ENCODE results near the gene OR6T1. TPM values are rescaled to one million over a fixed set of nuclear protein-coding genes. Genes with fewer than 3 reads are reported as not detected.

Gene OR6T1
- total RNA-seq: not detected in 2 replicates

- DNase-seq (ENCODE audit: low read depth): no peak
These were observed at the start of gene OR6T1 for GRCh38 chr11:123943738-123944137. Gene OR6T1 (minus strand): TSS chr11:123943838. CDS start chr11:123943838, 0 bp downstream.

GRCh38 chr11:123979311-123979710 lies 35.7 kb upstream of the OR6T1 start:
- no peak for DNase-seq (ENCODE audit: low read depth)

- peak; percentile 25 for DNase-seq (ENCODE audit: low read depth)
These were observed 34.2 kb upstream of the OR6T1 start, which contains the start of gene OR10S1 for GRCh38 chr11:123977731-123978347. Gene OR10S1 (minus strand): TSS chr11:123977781. CDS start chr11:123977664, 117 bp downstream.

GRCh38 chr11:123976770-123977560 lies 33.3 kb upstream of the OR6T1 start:
- DNase-seq (ENCODE audit: low read depth): no peak

DNA sequence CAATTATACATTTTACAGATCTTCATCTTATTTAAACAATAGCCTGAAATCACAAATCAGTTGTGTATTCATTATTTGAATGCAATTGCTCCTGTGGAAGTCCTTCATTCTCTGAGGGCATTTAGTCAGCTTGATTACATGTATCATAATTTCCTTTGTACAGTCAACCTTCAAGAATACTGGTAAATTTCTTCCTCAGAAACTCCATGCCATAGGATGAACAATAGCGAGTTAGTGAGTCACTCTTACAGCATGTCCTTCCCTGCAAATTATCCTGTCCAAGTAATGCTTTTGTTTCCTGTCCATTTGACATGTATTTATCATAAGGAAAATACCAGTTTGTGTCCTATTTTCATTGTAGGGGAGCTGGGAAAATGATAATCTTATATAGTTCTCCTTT lies 30.2 kb upstream of the OR6T1 start:
- DNase-seq (ENCODE audit: low read depth): peak; percentile 84

DNA sequence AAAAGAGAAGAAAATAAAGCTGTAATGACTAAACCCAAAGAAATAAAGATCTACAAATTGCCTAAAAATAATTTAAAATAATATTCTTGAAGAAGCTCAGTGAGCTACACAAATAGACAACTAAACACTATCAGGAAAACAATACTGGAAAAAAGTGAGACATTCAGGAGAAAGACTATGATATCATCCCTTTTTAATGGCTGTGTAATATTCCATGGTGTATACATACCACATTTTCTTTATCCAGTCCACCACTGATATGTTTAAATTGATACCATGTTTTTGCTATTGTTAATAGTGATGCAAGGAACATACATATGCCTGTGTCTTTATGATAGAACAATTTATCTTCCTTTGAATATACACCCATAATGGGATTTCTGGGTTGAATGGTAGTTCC lies 13.1 kb upstream of the OR6T1 start:
- no peak for DNase-seq (ENCODE audit: low read depth)

GRCh38 chr11:123945132-123945531 lies 1.5 kb upstream of the OR6T1 start:
- DNase-seq (ENCODE audit: low read depth): no peak

- no peak for DNase-seq (ENCODE audit: low read depth)
These were observed 1.2 kb downstream of the OR6T1 start for GRCh38 chr11:123942413-123942812.

GRCh38 chr11:123939317-123939716 lies 4.3 kb downstream of the OR6T1 start, which contains the start of gene OR4D5:
Gene OR4D5 (plus strand): TSS chr11:123939617. CDS start chr11:123939617, 0 bp downstream.
- no peak for DNase-seq (ENCODE audit: low read depth)

- DNase-seq (ENCODE audit: low read depth): no peak
These were observed 19.6 kb downstream of the OR6T1 start for GRCh38 chr11:123924027-123924426.

DNA sequence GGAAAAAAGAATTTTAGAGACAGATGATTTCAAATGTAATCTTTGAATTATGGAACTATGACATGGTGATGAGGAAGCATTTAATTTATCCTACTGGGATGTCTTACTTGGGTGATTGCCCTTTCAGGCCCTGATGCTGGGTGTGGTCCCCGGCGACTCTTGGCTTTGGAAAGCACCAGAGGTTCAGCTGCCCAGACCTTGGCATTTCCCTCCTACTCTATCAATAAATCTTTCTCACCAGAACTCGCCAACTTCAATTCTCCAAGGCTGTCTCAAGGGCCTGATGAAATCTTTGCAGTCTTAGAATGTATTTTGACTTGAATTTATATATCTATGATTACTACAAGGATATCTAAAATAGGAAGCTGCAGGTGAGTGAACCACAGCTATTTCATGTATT lies 22.7 kb downstream of the OR6T1 start:
- no peak for DNase-seq (ENCODE audit: low read depth)

- DNase-seq (ENCODE audit: low read depth): no peak
These were observed 37.8 kb downstream of the OR6T1 start for GRCh38 chr11:123905826-123906225.

- no peak for DNase-seq (ENCODE audit: low read depth)
These were observed 38.7 kb downstream of the OR6T1 start for GRCh38 chr11:123904932-123905331.

DNA sequence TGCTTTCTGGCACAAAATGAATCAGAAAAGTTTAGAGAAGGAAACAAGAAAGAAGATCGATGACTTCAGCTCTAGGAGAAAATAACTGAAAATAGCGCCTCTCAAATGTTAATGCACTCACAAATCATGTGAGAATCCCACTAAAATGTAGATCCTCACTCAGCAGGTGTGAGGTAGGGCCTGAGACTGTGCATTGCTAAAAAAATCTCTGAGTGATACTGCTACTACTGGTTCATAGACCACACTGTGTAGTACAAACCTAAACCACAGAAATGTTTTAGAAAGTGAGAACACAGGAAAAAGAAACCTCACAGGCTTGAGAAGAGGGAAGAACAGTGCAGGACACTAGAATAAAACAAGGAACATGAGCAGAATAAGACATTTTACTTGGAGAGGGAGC lies 39.7 kb downstream of the OR6T1 start:
- DNase-seq (ENCODE audit: low read depth): no peak

DNA sequence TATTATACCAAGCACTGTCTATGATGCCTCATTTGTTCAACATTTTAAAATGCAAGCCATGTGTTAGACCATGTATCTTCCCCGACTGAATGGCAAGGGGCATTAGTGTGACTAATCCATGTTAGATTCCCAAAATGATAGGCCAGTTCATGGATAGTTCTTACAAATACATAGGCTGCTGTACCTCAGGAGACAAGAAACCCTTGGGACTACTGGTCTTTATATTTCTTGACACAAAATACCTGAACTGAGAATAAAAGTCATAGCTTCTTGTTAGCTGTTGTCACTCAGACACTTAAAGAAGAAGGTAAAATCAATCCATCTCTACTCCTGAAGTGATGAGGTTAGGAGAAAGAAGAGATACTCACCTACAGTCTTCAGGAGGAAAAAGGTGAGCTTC lies 41.8 kb downstream of the OR6T1 start, which contains the start of gene OR8D4:
TSS of gene OR8D4 (plus strand) at position 301 of the 400 bp plus-strand sequence. CDS start 4,265 bp downstream, outside the sequence.
- no peak for DNase-seq (ENCODE audit: low read depth)

GRCh38 chr11:123899792-123900191 lies 43.8 kb downstream of the OR6T1 start:
- no peak for DNase-seq (ENCODE audit: low read depth)

Other genes with a start within 250 kb of the OR6T1 start
- 3.1 and 7.8 TPM in 2 replicates for gene ZNF202, start 202.2 kb downstream of the OR6T1 start, total RNA-seq
- gene OR6X1, start 189.3 kb downstream of the OR6T1 start, total RNA-seq: not detected in 2 replicates
- not detected in 2 replicates for gene OR6M1, start 137.5 kb downstream of the OR6T1 start, total RNA-seq
- gene TMEM225, start 58.2 kb downstream of the OR6T1 start, total RNA-seq: not detected in 2 replicates
- not detected in 2 replicates for gene OR8D4, start 41.7 kb downstream of the OR6T1 start, total RNA-seq
- not detected in 2 replicates for gene OR4D5, start 4.2 kb downstream of the OR6T1 start, total RNA-seq
- gene OR10S1, start 33.9 kb upstream of the OR6T1 start, total RNA-seq: not detected in 2 replicates
- not detected in 2 replicates for gene OR10G6, start 51.3 kb upstream of the OR6T1 start, total RNA-seq
- not detected in 2 replicates for gene OR10G4, start 69.2 kb upstream of the OR6T1 start, total RNA-seq
- gene OR10G9, start 79.2 kb upstream of the OR6T1 start, total RNA-seq: not detected in 2 replicates
- not detected in 2 replicates for gene OR10G8, start 83.0 kb upstream of the OR6T1 start, total RNA-seq
- gene OR10G7, start 97.5 kb upstream of the OR6T1 start, total RNA-seq: not detected in 2 replicates
- gene VWA5A, start 171.6 kb upstream of the OR6T1 start, total RNA-seq: 32.1 and 45.7 TPM in 2 replicates
- gene OR10D3, start 239.5 kb upstream of the OR6T1 start, total RNA-seq: not detected in 2 replicates